HEK293T (cell line): ENCODE measurements around the gene STEAP1B.
"Not testable (repeated sequence)": the region's sequence is repeated elsewhere in the genome, so short reads cannot be mapped to it uniquely, and the experiment has no call there.

Experiments
- CTCF ChIA-PET: fragments of 350-600 bp; formaldehyde crosslinking; extraction: SDS; loops from one replicate; lab custom pipeline; 2021; ENCODE audit warnings: antibody characterized with exemption, inconsistent platforms; lab: Yijun Ruan, JAX
- POLR2A ChIA-PET: fragments of 350-600 bp; formaldehyde crosslinking; extraction: SDS; loops from one replicate; lab custom pipeline; 2020; ENCODE audit warnings: antibody characterized with exemption, inconsistent platforms; lab: Yijun Ruan, JAX
- DNase-seq: peaks from one replicate; pipeline ENCODE4 v3.0.0; 2012; ENCODE audit warnings: mixed read lengths; ENCODE audit errors: extremely low spot score
- ARNT ChIP-seq: fragments of 450-650 bp; IDR thresholded peaks from 2 replicates; pipeline ENCODE4 v1.6.1; 2017; ENCODE audit warnings: mild to moderate bottlenecking
- BHLHE40 ChIP-seq: fragments of 450-650 bp; IDR thresholded peaks from 2 replicates; pipeline ENCODE4 v1.6.1; 2016; ENCODE audit warnings: mild to moderate bottlenecking, moderate library complexity, borderline replicate concordance
- CTBP1 ChIP-seq: fragments of 450-650 bp; IDR thresholded peaks from 2 replicates; pipeline ENCODE4 v1.6.1; 2016; ENCODE audit warnings: borderline replicate concordance
- ELF4 ChIP-seq: fragments of 450-650 bp; IDR thresholded peaks from 2 replicates; pipeline ENCODE4 v1.6.1; 2017; ENCODE audit warnings: antibody characterized with exemption
- FOXA1 ChIP-seq: fragments of 450-650 bp; IDR thresholded peaks from 2 replicates; pipeline ENCODE4 v1.6.1; 2016; ENCODE audit warnings: mild to moderate bottlenecking
- FOXK2 ChIP-seq: fragments of 450-650 bp; IDR thresholded peaks from 2 replicates; pipeline ENCODE4 v1.6.1; 2016; ENCODE audit warnings: mild to moderate bottlenecking
- FOXM1 ChIP-seq: fragments of 450-650 bp; IDR thresholded peaks from 2 replicates; pipeline ENCODE4 v1.6.1; 2017; ENCODE audit warnings: mild to moderate bottlenecking, borderline replicate concordance
- HDGF ChIP-seq: fragments of 450-650 bp; IDR thresholded peaks from 2 replicates; pipeline ENCODE4 v1.6.1; 2017; ENCODE audit warnings: antibody characterized with exemption, borderline replicate concordance
- L3MBTL2 ChIP-seq: fragments of 450-650 bp; conservative IDR thresholded peaks from 2 replicates; pipeline ENCODE4 v1.6.1; 2016; ENCODE audit warnings: mild to moderate bottlenecking
- LEF1 ChIP-seq: fragments of 450-650 bp; IDR thresholded peaks from 2 replicates; pipeline ENCODE4 v1.6.1; 2017; ENCODE audit warnings: mild to moderate bottlenecking, borderline replicate concordance
- NFRKB ChIP-seq: fragments of 450-650 bp; IDR thresholded peaks from 2 replicates; pipeline ENCODE4 v1.6.1; 2016; ENCODE audit warnings: mild to moderate bottlenecking, moderate library complexity
- SP1 ChIP-seq: fragments of 450-650 bp; IDR thresholded peaks from 2 replicates; pipeline ENCODE4 v1.6.1; 2017
- SUZ12 ChIP-seq: fragments of 450-650 bp; IDR thresholded peaks from 2 replicates; pipeline ENCODE4 v1.6.1; 2016; ENCODE audit warnings: mild to moderate bottlenecking
- TARDBP ChIP-seq: fragments of 450-650 bp; IDR thresholded peaks from 2 replicates; pipeline ENCODE4 v1.6.1; 2016
- ZNF384 ChIP-seq: fragments of 450-650 bp; IDR thresholded peaks from 2 replicates; pipeline ENCODE4 v1.6.1; 2016
- TF ChIP-seq, protein P1 (sequence below): fragments of 450-650 bp; IDR thresholded peaks from 2 replicates; pipeline ENCODE4 v1.6.1; 2016

The STEAP1B gene

GRCh38 chr7:22499888-22500689 lies at the start of gene STEAP1B:
STEAP1B (minus strand) TSS chr7:22500188; CDS start chr7:22494855, 5,333 bp downstream.
- peak; percentile 55 for DNase-seq
- POLR2A ChIA-PET = not testable (repeated sequence)
- CTCF ChIA-PET = interaction anchor here (2.6 kb wide), 1 partner anchor 390 kb away, joined by 7 read pairs; no protein-coding TSS in a partner anchor
- TF ChIP-seq L3MBTL2 = peak; percentile 77

DNA sequence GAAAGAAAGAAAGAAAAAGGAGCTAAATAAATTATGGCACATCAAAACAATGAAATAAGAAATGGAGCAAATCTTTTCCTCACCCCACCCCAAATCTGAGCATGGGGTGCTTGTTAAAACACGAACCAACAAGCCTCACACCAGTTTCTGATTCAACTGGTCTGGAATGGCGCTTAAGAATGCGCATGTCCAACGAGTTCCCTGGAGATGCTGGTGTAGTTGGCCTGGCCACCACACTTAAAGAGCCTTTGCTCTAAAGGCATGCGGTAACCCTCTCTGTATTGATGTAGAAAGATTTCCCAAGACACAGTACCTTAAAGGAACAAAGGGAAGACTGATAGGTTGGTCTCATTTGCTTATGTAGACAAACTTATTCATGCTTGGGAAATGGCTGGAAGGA lies 49.1 kb upstream of the STEAP1B start:
- POLR2A ChIA-PET = no interaction called here
- no peak for DNase-seq
- TF ChIP-seq FOXK2 (no peak), CTBP1 (no peak), ZNF384 (peak; percentile 63; the same call in 1 of the 2 replicates), LEF1 (no peak), HDGF (no peak), NFRKB (no peak)
- CTCF ChIA-PET = interaction anchor here (0.9 kb wide), 1 partner anchor 11 kb away, joined by 3 read pairs; no protein-coding TSS in a partner anchor

DNA sequence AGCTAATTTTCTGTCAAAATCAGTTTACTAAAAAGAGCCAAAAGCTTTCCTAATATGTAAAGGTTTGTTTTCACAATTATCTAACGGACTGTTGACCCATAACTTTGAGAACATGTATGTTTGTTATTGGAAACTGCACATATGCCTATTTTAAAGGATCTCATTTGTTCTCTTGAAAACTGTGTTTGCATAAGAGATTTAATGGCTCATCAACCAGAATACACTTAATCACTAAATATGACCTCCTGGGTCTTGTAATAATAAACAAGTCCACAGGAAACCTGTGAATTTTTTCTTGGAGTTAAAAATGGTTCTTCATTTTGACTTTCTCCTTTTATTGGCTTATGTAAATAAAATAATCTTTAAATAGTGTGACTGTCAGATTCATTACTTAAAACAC lies 48.3 kb upstream of the STEAP1B start:
- CTCF ChIA-PET = interaction anchor here (0.9 kb wide), 1 partner anchor 12 kb away, joined by 3 read pairs; no protein-coding TSS in a partner anchor
- POLR2A ChIA-PET = no interaction called here
- DNase-seq = no peak
- TF ChIP-seq FOXK2 (no peak), FOXA1 (peak; percentile 97), CTBP1 (peak; percentile 91), ZNF384 (peak; percentile 71; the same call in 1 of the 2 replicates), ARNT (0 out of 2 replicates have a peak, but pooled peaks have one; percentile 58)
- TF ChIP-seq, protein P1, sequence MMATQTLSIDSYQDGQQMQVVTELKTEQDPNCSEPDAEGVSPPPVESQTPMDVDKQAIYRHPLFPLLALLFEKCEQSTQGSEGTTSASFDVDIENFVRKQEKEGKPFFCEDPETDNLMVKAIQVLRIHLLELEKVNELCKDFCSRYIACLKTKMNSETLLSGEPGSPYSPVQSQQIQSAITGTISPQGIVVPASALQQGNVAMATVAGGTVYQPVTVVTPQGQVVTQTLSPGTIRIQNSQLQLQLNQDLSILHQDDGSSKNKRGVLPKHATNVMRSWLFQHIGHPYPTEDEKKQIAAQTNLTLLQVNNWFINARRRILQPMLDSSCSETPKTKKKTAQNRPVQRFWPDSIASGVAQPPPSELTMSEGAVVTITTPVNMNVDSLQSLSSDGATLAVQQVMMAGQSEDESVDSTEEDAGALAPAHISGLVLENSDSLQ = peak; percentile 66

GRCh38 chr7:22546769-22547168 lies 46.8 kb upstream of the STEAP1B start:
- ChIA-PET POLR2A (no interaction called here), CTCF (no interaction called here)
- no peak for DNase-seq
- TF ChIP-seq ARNT (no peak), ELF4 (no peak), CTBP1 (no peak), L3MBTL2 (no peak), TARDBP (no peak), SUZ12 (no peak), FOXA1 (no peak), NFRKB (no peak), ZNF384 (no peak), HDGF (no peak), FOXM1 (no peak), BHLHE40 (no peak), SP1 (no peak), LEF1 (no peak), FOXK2 (no peak)
- TF ChIP-seq, protein P1 = no peak

DNA sequence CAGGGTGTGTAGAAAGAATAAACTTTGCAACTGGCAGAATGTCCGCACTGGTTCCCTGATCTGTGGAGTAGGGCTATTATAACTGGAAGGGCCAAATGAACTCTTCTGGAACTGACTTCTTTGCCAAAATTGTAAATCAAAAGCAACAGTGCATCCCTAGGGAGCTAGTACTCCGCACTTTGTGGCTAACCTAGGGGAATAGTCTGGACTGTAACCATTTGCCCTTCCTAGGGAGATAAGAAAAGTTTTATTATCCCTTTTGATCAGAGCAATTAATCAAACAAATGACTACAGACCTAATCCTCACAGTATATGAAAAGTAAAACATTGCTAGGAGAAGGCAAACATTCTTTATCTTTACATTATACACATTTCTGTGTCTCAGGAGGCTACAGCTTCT lies 45.5 kb upstream of the STEAP1B start:
- DNase-seq = no peak
- POLR2A ChIA-PET = no interaction called here
- TF ChIP-seq, protein P1 = peak; percentile 66
- TF ChIP-seq ARNT = no peak
- CTCF ChIA-PET = no interaction called here

- ChIA-PET CTCF (interaction anchor here (0.6 to 0.7 kb wide), 2 partner anchors 151 to 201 kb away, joined by 3 read pairs; no protein-coding TSS in a partner anchor), POLR2A (interaction anchor here (0.6 kb wide), 1 partner anchor 640 kb away, joined by 3 read pairs; no protein-coding TSS in a partner anchor)
- no peak for DNase-seq
- no peak for TF ChIP-seq ZNF384
- TF ChIP-seq L3MBTL2 = no peak
- TF ChIP-seq FOXM1 = no peak
- TF ChIP-seq, protein P1 = no peak
- TF ChIP-seq LEF1 = no peak
- TF ChIP-seq NFRKB = no peak
- no peak for TF ChIP-seq HDGF
- no peak for TF ChIP-seq CTBP1
- TF ChIP-seq ELF4 = no peak
- TF ChIP-seq TARDBP = no peak
- no peak for TF ChIP-seq FOXA1
- TF ChIP-seq SUZ12 = no peak
These were observed 44.3 kb upstream of the STEAP1B start for GRCh38 chr7:22544245-22544644.
